OCI-M2 (cell line): ENCODE results near the gene FAT4.

Experiments
- DNase-seq: peaks from one replicate; lab custom pipeline; 2025; ENCODE audit not compliant: unreplicated experiment; lab: John Stamatoyannopoulos, UW

Gene FAT4

DNA sequence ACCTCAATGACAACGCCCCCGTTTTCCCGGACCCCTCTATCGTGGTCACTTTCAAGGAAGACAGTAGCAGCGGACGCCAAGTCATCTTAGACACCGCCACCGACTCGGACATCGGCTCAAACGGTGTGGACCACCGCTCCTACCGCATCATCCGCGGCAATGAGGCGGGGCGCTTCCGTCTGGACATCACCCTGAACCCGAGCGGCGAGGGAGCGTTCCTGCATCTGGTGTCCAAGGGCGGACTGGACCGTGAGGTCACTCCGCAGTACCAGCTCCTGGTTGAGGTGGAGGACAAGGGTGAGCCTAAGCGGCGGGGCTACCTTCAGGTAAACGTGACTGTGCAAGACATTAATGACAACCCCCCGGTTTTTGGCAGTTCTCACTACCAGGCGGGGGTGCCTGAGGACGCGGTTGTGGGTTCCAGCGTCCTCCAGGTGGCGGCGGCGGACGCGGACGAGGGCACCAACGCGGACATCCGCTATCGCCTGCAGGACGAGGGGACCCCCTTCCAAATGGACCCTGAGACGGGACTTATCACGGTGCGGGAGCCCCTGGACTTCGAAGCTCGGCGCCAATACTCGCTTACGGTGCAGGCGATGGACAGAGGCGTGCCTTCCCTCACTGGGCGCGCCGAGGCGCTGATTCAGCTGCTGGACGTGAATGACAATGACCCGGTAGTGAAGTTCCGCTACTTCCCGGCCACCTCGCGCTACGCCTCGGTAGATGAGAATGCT is 2.2 kb downstream of the FAT4 start:
- DNase-seq = no peak

DNA sequence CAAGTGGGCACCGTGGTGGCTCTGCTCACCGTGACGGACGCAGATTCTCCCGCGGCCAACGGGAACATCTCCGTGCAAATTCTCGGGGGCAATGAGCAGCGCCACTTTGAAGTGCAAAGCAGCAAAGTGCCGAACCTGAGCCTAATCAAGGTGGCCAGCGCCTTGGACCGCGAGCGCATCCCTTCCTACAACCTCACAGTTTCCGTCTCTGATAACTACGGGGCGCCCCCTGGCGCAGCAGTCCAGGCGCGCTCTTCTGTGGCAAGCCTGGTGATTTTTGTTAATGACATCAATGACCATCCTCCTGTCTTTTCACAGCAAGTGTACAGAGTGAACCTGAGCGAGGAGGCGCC is 2.7 kb downstream of the FAT4 start:
- DNase-seq = no peak

DNA sequence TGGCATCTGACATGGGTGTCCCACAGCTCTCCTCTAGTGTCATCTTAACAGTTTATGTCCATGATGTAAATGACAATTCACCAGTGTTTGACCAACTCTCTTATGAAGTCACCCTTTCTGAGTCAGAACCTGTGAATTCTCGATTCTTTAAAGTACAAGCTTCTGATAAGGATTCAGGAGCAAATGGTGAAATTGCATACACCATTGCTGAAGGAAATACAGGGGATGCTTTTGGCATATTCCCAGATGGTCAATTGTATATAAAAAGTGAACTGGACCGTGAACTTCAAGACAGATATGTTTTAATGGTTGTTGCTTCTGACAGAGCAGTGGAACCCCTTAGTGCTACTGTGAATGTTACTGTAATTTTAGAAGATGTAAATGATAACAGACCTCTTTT is 4.6 kb downstream of the FAT4 start:
- no peak for DNase-seq

DNA sequence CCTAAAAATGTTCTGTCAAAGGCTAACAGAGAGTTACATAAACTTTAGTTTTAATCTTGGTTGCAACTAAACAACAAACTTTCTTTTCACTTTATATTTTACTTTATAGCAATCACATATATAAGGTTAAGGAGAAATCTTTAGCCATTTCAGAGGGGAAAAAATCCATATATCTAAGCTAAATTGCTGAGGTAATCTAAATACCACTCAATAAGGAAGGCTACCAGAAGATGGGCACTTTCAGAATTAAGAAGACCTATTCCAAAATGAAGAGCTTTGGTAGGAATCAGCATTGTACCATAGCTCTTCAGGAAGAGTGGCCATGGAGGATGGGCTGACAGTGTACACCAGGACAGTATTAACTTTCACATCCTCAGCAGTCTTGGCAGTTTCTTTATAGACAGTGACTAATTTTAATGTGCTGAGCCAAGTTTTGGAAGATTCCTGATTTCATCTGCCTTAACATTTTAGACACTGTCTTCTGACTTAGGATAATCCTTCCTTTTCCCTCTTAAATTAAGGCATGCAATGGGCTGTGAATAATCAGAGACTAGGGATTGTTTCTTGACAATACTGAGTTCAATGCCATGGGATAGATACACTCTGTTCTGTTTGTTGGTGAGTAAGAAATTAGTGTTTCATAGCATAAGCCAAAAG is 7.1 kb downstream of the FAT4 start:
- DNase-seq = no peak

DNA sequence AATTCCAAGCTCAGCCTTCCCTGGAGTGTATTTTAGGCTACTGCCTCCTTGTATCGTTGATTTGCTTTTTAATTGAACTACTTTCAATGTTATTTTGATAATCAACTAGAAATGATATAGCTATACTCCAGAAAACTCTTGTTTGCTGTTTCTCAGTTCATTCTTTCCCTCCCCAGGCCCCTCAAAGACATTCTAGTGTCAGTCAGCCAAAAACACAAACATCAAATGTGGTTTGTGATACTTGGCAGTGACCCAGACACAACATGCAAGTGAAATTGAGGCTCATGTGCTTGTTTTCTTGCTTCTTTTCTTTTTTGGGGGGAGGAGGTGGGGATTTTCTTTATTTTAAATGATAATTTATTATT is 7.6 kb downstream of the FAT4 start:
- no peak for DNase-seq

DNA sequence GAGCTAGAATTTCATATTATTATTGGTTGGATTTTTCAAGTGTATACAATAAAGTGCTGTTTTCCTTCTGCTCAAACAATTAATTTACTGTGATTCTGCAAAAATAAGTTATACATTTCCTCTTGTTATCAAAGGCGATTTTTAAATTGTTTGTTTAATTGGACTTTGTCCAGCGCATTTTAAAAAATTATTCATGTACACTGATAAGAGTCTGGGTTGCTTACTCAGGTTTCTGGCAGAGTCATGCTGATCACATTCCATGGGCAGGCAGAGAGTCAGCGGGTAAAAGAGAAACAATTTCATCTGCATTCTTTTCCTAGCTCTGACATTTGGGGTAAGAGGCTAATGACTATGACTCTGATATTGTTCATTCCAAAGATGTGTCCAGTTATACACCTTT is 8.9 kb downstream of the FAT4 start:
- DNase-seq = no peak

DNA sequence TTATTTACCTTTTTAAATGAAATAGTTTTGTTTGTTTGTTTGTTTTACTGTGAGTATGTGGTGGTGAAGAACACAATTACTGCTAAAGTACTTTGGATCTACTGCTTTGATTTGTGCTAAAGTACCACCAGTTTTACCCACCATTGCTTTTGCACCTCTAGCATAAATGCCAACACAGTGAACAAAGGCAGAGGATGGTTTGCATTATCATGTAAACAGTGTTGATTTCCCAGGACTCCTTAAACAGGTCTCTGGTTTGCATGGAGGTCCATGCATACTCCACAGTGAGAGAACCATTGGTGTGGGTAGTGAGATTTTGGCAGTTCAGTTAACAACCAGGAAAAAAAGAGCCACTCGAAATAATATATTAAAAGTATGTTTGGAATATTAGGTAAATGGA is 11.0 kb downstream of the FAT4 start:
- no peak for DNase-seq

DNA sequence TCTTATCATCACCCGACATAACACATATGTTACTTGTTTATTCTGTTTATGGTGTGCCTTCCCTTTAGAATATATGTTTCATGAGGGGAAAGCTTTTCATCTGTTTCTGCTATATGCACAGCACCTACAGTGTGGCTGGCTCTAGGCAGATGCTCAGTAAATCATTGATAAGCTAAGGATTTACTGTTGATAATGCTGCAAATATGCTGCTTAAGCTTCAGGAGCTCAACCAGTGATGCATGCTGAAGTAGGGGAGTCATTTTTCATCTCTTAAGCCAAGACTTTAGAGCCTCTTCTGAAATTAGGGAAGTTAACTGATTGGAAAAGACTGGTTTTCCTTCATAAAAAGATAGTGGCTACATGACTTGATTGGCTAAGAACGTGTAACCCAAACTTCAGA is 16.4 kb downstream of the FAT4 start:
- DNase-seq = no peak

DNA sequence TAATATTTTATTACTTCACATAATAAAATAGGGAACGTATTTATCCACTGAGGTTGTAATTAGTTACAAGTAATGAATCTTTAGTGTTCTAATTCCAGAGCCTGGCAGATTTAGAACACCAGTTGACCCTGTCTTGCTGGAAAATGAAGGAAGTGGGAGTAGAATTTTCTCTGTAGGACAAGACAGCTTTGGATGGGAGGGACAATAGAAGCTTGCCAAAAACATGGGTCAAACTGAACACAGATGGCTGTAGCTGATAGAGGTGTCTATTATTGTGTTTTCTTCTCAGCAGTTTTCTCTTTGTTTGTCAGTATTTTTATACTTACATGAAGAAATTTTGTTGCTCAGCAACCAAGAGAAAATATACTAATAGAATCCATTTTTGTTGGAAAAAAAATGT is 20.2 kb downstream of the FAT4 start:
- no peak for DNase-seq

DNA sequence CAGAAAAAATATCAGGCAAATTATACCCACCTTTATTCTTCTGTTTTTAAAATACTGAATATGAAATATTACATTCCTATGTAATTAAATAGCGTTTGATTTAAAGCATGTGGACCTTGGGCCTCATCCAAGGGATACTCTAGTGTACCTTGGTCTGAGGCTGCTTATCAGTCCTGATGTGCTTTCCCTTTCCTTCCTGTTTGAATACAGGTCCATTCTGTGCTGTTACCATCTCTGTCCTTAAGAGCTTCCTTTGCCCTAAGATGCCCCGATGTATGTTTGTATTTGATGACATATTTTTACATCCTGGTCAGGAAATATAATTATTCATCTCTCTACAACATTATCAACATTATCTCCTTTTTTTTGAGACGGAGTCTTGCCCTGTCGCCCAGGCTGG is 24.1 kb downstream of the FAT4 start:
- DNase-seq = no peak

DNA sequence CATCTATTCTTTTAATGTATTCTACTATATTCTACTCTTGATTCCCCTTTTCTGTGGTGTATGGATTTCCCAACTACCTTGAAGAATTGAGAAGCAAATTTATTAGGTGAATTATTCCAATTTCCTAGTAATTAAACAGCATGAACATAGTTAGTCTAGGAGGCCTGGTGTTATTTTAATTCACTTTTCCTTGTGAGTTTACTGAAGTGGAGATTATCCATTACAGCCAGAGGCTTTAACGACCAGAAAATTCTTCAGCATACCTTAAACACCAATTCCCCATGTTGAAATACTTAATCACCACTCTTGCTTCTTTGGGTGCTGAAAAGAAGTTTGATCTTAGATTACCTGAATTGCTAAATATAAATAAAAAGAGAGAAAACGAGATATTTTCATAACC is 29.4 kb downstream of the FAT4 start:
- no peak for DNase-seq

DNA sequence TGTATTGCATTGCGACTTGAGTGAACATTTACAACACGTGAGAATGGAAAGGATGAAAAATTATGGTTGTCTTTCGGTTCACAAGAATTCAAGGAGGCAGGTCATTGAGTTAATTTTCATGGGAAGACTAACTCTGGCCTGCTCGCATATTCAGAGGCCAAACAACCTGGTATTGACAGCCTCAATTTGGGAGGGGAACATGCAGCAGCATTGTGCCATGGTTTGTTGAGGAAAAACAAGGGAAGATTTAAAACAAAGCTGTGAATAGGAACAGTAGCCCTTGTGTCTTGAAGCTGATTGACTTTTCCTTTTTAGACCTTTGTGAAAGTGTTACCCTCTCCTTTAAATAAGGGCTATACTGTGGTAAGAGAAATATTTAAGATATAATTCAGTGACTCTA is 31.9 kb downstream of the FAT4 start:
- no peak for DNase-seq

DNA sequence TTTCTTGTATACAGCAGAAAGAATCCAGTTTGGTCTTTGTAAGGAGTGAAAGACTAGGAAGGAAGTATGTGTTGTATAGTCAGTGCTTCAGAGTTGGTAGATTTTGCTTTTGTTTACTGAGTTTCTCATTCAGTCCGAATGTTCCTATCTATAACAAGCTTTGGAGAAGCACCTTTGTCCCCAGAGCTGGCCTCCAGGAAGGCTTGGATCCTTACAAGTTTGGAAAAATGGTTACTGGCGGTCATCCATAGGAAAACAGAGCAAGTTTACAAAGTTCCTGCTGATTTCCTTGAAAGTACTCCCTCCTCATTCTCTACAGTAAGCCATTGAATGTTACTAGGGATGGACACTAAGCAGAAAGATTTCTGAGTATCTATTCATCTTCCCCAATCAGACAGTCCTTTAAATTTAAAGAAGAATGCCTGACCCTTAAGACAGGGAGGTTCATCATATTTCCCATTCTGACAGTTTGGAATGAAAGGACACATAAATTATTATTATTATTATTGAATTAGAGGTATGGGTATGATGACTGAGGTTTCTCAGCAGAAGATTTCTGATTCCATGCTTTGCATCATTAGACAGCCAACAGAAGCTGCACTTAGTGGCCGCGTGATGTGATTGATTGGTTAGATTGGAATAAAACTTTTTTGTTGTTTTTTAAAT is 35.8 kb downstream of the FAT4 start:
- DNase-seq = no peak

DNA sequence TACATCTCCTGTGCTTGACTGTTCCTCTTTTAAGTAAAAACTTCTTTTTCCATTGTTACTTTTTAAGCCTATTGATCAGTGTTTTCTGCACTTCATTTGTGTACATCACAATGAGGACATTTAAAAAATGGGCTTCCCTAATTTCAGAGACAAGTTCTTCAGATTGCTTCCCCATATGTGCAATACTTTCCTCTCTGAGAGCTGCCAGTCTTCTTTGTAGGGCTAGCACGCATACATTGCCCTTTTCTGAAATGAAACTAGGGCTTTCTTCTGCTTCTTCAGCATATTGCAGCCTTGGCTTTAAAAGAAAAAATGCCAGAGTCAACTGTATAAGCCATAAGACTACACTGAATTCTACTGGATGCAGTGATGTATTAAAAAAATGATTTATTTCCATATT is 37.8 kb downstream of the FAT4 start:
- no peak for DNase-seq

DNA sequence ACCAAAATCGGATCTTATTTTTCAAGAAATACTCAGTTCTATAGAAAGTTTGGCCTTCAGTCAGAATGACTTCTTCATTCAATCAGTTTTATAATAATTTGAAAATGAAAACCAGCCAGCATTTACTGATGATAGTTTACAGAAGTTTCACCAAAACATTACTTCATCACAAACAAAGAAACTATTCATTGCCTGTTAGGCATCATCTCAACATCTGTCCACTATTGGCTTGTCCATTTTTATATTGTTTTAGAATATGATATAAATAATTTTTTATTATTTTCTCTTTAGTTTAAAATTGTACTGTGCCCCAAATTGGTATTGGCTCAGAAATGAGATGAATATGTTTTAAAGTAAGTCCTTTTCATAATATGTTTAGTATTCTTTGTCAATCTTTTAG is 38.4 kb downstream of the FAT4 start:
- no peak for DNase-seq

DNA sequence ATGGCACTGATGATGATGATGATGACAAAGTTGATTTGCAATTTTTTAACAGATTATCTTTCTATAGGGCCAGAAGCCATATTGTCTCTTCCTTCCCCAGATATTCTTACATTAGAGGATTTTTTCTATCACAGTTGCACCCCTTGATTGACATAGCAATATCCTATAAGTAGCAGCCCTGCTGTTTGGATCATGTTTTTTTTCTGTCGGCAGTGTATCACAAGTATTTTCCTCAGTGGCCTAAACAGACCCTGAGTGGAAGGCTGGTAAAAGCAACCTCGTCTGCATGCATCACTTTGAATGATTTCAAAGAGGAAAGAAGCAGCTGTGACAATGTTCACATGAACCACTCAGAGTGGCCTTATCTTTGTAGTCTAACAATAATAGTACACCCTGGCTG is 41.0 kb downstream of the FAT4 start:
- no peak for DNase-seq

DNA sequence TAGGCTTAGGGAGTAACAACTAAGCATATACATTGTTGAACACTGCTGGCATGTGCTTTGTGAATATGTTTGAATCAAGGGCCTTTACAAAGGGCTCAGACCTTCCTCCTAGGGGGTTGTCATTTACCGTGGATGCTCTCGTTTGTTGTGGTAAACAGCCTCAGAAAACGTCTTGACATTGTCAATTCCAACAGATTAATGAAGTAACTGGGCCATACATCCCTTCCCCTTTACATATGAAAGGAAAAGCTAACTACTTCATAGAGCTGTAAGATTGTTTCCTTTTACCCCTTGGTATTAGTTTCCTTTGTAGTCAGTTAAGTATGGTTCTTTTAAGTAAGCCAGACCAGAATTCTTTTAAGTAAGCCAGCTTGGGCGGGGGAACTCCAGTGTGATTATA is 42.9 kb downstream of the FAT4 start:
- DNase-seq = no peak

DNA sequence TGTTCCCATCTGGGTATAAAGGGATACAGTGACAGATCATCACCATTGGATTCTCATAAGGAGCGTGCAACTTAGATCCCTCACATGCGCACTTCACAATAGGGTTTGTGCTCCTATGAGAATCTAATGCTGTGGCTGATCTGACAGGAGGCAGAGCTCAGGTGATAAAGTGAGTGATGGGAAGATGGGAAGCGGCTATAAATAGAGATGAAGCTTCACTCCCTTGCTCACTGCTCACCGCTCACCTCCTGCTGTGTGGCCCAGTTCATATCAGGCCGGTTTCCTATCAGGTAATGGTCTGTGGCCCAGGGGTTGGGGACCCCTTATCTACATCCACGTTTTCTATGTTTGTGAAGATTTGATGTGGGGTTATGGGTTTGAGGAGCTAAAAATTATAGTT is 43.7 kb downstream of the FAT4 start:
- DNase-seq = no peak

DNA sequence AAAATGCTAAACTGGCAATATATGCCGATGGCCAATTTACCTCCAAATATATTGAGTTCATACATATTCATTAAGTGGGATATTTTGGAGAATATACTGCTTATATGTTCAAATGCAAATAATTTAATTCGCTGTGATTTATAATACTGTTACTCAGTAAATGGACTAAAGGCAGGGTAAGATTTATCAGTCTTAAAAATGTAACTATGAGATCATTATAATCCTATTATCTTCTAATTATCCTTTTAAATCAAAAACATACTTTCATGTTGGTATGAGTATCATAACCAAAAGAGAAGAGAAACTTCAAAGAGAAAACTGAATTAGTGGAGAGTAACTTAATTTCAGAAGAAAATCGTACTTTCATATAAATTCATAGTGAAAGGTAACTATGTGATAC is 44.6 kb downstream of the FAT4 start:
- no peak for DNase-seq

DNA sequence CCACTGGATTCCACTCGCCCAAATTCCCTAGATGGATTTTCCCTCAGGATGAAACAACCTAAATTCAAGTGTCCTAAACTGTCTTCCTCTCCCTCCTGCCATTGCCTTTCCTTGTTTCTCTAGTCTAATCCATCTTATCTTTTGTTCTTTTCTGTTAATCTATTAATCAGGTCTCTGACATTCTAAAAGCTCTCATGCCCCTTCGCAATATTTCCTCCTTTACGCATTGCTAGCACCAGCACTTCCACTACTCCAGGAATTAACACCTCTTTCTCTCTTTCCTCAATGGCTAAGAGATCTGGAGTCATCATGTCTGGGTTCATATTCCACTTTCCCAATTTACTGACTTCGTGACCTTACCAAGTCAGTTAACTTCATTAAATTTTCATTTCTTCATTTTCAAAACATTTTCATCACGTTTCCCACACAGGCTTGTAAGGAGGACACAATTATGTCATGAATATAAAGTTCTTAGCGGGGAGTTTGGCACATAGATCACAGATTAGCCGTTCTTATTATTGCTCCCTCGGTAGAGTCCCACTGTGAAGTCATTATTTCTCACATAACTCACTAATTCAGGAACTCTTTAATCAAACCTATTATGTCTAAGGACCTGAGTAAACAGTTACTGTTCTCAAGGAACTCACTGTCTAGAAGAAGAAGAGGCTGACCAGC is 45.3 kb downstream of the FAT4 start:
- DNase-seq = no peak

DNA sequence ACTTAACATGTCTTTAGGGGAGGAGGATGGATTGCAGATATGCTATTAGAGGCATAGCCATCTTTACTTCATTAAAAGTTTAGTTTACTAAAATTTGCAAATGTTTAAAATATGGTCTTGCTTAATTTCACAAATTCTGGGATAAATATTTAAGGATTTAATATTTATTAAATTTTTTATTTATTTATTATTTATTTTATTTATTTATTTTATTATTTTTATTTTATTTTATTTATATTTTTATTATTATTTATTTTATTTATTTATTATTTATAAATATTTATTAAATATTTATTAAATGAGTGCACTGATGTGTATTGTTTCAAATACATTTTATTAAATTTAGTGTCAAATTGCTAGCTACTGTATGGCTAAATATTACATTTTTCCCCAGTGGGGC is 46.0 kb downstream of the FAT4 start:
- DNase-seq = no peak
